GM12878 (cell line): ENCODE measurements around the gene PARD6B. TPM values are rescaled to one million over a fixed set of nuclear protein-coding genes. Genes with fewer than 3 reads are reported as not detected.
A peak's percentile ranks its signal among the peaks of the same experiment; 100 is the strongest.

ENCODE experiments used
- BCL3 ChIP-seq: IDR thresholded peaks from 2 replicates; pipeline ENCODE4 v1.6.1; 2011; ENCODE audit warnings: borderline replicate concordance, low read depth, mild to moderate bottlenecking, moderate library complexity, low read length; ENCODE audit not compliant: insufficient read depth, poor library complexity, severe bottlenecking
- BHLHE40 ChIP-seq, 2 experiments: fragments of 450-650 bp in 1 of 2; IDR thresholded peaks; 2 replicates each; pipeline ENCODE4 v1.6.1; 2011 to 2017; ENCODE audit warnings: low read depth in 2 of 2, borderline replicate concordance in 1 of 2, improper control_type of control experiment in 1 of 2, low read length in 1 of 2, mild to moderate bottlenecking in 1 of 2
- CHD1 ChIP-seq: IDR thresholded peaks from 2 replicates; pipeline ENCODE4 v1.6.1; 2012; ENCODE audit warnings: low read depth, low read length, improper control_type of control experiment
- CTCF ChIP-seq, 3 experiments: IDR thresholded peaks in 2 of 3; conservative IDR thresholded peaks in 1 of 3; 2 replicates each; pipeline ENCODE4 v1.5.1; 2011; ENCODE audit warnings: low read depth in 3 of 3, low read length in 3 of 3, mild to moderate bottlenecking in 3 of 3, control low read depth in 2 of 3, moderate library complexity in 2 of 3, inconsistent platforms in 1 of 3, mixed read lengths in 1 of 3; ENCODE audit not compliant: control insufficient read depth in 2 of 3, insufficient read depth in 1 of 3; ENCODE audit errors: extremely low read depth in 1 of 3
- GATAD2B ChIP-seq: fragments of 450-650 bp; conservative IDR thresholded peaks from 2 replicates; pipeline ENCODE4 v1.6.1; 2017; ENCODE audit warnings: low read depth, mild to moderate bottlenecking, moderate library complexity
- HDAC2 ChIP-seq: fragments of 200-600 bp; sonication (generic); IDR thresholded peaks from 2 replicates; pipeline ENCODE4 v1.6.1; 2017
- IKZF1 ChIP-seq: fragments of 450-650 bp; conservative IDR thresholded peaks from 2 replicates; pipeline ENCODE4 v1.6.1; 2017; ENCODE audit warnings: antibody characterized with exemption, mild to moderate bottlenecking
- KDM1A ChIP-seq: fragments of 200-600 bp; sonication (generic); IDR thresholded peaks from 2 replicates; pipeline ENCODE4 v1.6.1; 2016; ENCODE audit warnings: borderline replicate concordance
- NFXL1 ChIP-seq: fragments of 450-650 bp; IDR thresholded peaks from 2 replicates; pipeline ENCODE4 v1.6.1; 2017; ENCODE audit warnings: antibody characterized with exemption, mild to moderate bottlenecking, borderline replicate concordance
- NFYB ChIP-seq: IDR thresholded peaks from 2 replicates; pipeline ENCODE4 v1.6.1; 2011; ENCODE audit warnings: low read depth, mild to moderate bottlenecking, low read length, improper control_type of control experiment, moderate library complexity; ENCODE audit not compliant: insufficient read depth
- NKRF ChIP-seq: fragments of 450-650 bp; conservative IDR thresholded peaks from 2 replicates; pipeline ENCODE4 v1.6.1; 2017; ENCODE audit warnings: mild to moderate bottlenecking, moderate library complexity
- NR2C2 ChIP-seq: IDR thresholded peaks from 2 replicates; pipeline ENCODE4 v1.6.1; 2011; ENCODE audit warnings: borderline replicate concordance, low read depth; ENCODE audit not compliant: control insufficient read depth, insufficient read length
- NRF1 ChIP-seq: conservative IDR thresholded peaks from 2 replicates; pipeline ENCODE4 v1.6.1; 2011; ENCODE audit warnings: mild to moderate bottlenecking, low read depth, low read length, improper control_type of control experiment
- PAX5 ChIP-seq: IDR thresholded peaks from 2 replicates; pipeline ENCODE4 v1.6.1; 2011; ENCODE audit warnings: low read depth, low read length, borderline replicate concordance
- PKNOX1 ChIP-seq: fragments of 450-650 bp; IDR thresholded peaks from 2 replicates; pipeline ENCODE4 v1.6.1; 2016; ENCODE audit warnings: mild to moderate bottlenecking
- PML ChIP-seq: IDR thresholded peaks from 2 replicates; pipeline ENCODE4 v1.6.1; 2012; ENCODE audit warnings: low read length, inconsistent platforms
- RCOR1 ChIP-seq: conservative IDR thresholded peaks from 2 replicates; pipeline ENCODE4 v1.6.1; 2012; ENCODE audit warnings: low read depth, low read length, improper control_type of control experiment
- SMAD5 ChIP-seq: IDR thresholded peaks from 2 replicates; pipeline ENCODE4 v1.6.1; 2016; ENCODE audit warnings: antibody characterized with exemption, low read depth
- SMARCA5 ChIP-seq: fragments of 450-650 bp; IDR thresholded peaks from 2 replicates; pipeline ENCODE4 v1.6.1; 2017; ENCODE audit warnings: mild to moderate bottlenecking
- TARDBP ChIP-seq: IDR thresholded peaks from 2 replicates; pipeline ENCODE4 v1.6.1; 2016; ENCODE audit warnings: borderline replicate concordance
- ZBTB11 ChIP-seq: fragments of 450-650 bp; formaldehyde crosslinking; IDR thresholded peaks from 2 replicates; pipeline ENCODE4 v1.5.0; 2022; ENCODE audit warnings: mild to moderate bottlenecking, missing genetic modification characterization
- ZNF217 ChIP-seq: fragments of 450-650 bp; IDR thresholded peaks from 2 replicates; pipeline ENCODE4 v1.6.1; 2017; ENCODE audit warnings: antibody characterized with exemption, mild to moderate bottlenecking
- ZZZ3 ChIP-seq: IDR thresholded peaks from 2 replicates; pipeline ENCODE4 v1.6.1; 2011; ENCODE audit warnings: low read depth; ENCODE audit not compliant: control insufficient read depth, insufficient read length
- polyA plus RNA-seq, 11 experiments: library from polyadenylated mRNA; depleted of rRNA in 4 of 11; unstranded in 6 of 11; stranded (reverse) in 5 of 11; fragments of >200 nt; fragmentation: Nextera tagmentation in 4 of 11; fragmentation: Illumina TruSeq in 1 of 11; extraction: Ambion mirVana in 4 of 11; extraction: Trizol in 1 of 11; gene quantifications; 1 replicate in 1 of 11; 2 replicates in 10 of 11; pipeline versions ENCODE4 v1.2.1 to v1.2.3, GENCODE V29; 2011 to 2016; ENCODE audit warnings: inconsistent platforms in 2 of 11, missing spikeins in 2 of 11, low read depth in 1 of 11
- total RNA-seq, 4 experiments: library from RNA; depleted of rRNA in 3 of 4; stranded (reverse); fragments of >200 nt in 3 of 4; fragmentation: Illumina TruSeq in 1 of 4; extraction: Trizol in 1 of 4; gene quantifications; 2 replicates each; pipeline versions ENCODE4 v1.2.1 to v1.2.3, GENCODE V29; 2013 to 2021

PARD6B gene
- total and polyA plus RNA-seq, 10 of the 15 experiments (the other 5 are each of a cell fraction or from before 2014, with no cell fraction given) = 0.57 to 4.7 (median 2.0) TPM

- peak; percentile 53 for TF ChIP-seq NKRF
- TF ChIP-seq ZZZ3 = no peak
- no peak for TF ChIP-seq TARDBP
- TF ChIP-seq ZNF217 = no peak
- TF ChIP-seq PML = no peak
- no peak for TF ChIP-seq SMARCA5
- no peak for TF ChIP-seq SMAD5
- TF ChIP-seq RCOR1 = no peak
- TF ChIP-seq IKZF1 = 0 out of 2 replicates have a peak, but pooled peaks have one; percentile 65
- TF ChIP-seq KDM1A = no peak
- no peak for TF ChIP-seq PAX5
- TF ChIP-seq CTCF (IDR thresholded peaks at IDR 0.05 in 2 of 3, conservative IDR thresholded peaks at IDR 0.05 in 1 of 3; ENCODE audit: control insufficient read depth in 2 of 3, extremely low read depth in 1 of 3, insufficient read depth in 1 of 3, low read depth in 3 of 3, low read length in 3 of 3) = no peak
- no peak for TF ChIP-seq CHD1
- peak; percentile 17; the same call in 1 of the 2 replicates for TF ChIP-seq GATAD2B
- TF ChIP-seq BHLHE40 (IDR thresholded peaks at IDR 0.05; ENCODE audit: borderline replicate concordance in 1 of 2, low read depth in 2 of 2, low read length in 1 of 2) = no peak
- no peak for TF ChIP-seq HDAC2
- TF ChIP-seq BCL3 = no peak
- TF ChIP-seq ZBTB11 (CRISPR knock-in tag) = no peak
- TF ChIP-seq PKNOX1 = peak; percentile 62
- no peak for TF ChIP-seq NR2C2
- TF ChIP-seq NFYB = no peak
- peak; percentile 84; the same call in 1 of the 2 replicates for TF ChIP-seq NFXL1
- TF ChIP-seq NRF1 = no peak
These were observed 670 bp upstream of the PARD6B start (continued) for GRCh38 chr20:50730765-50731054.
